Heart left ventricle (tissue), 13 donors: Measurements from ENCODE around the gene TF.

Experiments
- CTCF ChIP-seq, 12 donors: fragments of 200-600 bp; sonication (generic) in 4 of 12; IDR thresholded peaks; one replicate each; pipeline versions ENCODE4 v1.5.0 to v1.8.0; 2018 to 2022; ENCODE audit warnings: antibody characterized with exemption in 12 of 12, mild to moderate bottlenecking in 5 of 12
- POLR2A ChIP-seq, 2 donors: fragments of 450-650 bp; IDR thresholded peaks; one replicate each; pipeline ENCODE4 v1.6.1; 2017; ENCODE audit warnings: antibody characterized with exemption in 2 of 2, mild to moderate bottlenecking in 2 of 2, moderate library complexity in 2 of 2
- donor health status: ischemic (EF 13 %, LVEDD 7.1; RV severe dilation, severe dysfunction).
- donor health status: DM: no; HTN: yes; CAD: no.
- donor health status: DM: no; HTN: no; CAD: no.
- donor health status: ischemic (EF 25% LVEDD 6.9; RV normal size, moderate dysfunction).
- donor health status: ischemic (EF 25% LVEDD 5.7; RV mildly dilated, moderate dysfunction).
- donor health status: ischemic (EF 35%, LVEDD 5.7; RV mildly dilated, moderate dysfunction).
- donor health status: nonischemic (EF 11% LVEDD 7.7; RV severe dilation, severe dysfunction).
- donor health status: DM: yes; HTN: yes; CAD: no.
- donor health status: PGD.
- donor health status: ischemic (EF 29% LVEDD 5.4; RV normal size, mild dysfunction).
- donor health status: nonischemic (EF 23%, LVEDD 6.1; RV moderate dilation, normal function).

- TF ChIP-seq CTCF (IDR thresholded peaks at IDR 0.05) (no peak), POLR2A (IDR thresholded peaks at IDR 0.05) (no peak)
These were observed 496 bp downstream of the TF start for GRCh38 chr3:133746712-133747066.
